GM21526 (cell line): ENCODE data around the gene SCN7A.

Experiments
- ATAC-seq: cut with Tn5 transposase; IDR thresholded peaks from one replicate; pipeline ENCODE4 v1.9.1; 2021; ENCODE audit warnings: moderate library complexity; ENCODE audit not compliant: unreplicated experiment, low FRiP score

The SCN7A gene

DNA sequence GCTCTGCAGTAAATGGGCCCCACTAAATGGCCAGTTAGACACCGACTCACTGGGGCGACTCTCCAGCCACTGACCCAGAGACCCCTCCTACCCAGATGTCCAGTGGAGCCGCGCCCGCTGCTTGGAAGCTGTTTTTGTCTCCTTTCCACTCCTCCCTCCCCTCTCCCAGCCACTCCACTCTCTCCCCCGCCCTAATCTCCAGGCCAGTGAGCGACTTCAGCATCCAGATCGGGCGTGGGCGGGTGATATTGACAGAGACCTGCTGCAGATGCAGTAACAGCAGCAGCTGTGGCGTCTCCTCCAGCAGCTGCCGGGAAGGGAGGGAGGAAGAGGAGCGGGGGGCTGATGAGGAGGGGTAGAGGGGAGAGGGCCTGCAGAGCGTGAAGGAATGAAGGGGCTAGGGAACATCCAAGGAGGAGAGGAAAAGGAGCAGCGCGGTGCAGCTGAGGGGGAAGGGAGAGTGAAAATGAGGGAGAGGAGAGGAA is at the start of gene SCN7A:
TSS of gene SCN7A (minus strand) at position 110 of the 485 bp plus-strand sequence. CDS start 16,553 bp downstream, outside the sequence.
- ATAC-seq: no peak

DNA sequence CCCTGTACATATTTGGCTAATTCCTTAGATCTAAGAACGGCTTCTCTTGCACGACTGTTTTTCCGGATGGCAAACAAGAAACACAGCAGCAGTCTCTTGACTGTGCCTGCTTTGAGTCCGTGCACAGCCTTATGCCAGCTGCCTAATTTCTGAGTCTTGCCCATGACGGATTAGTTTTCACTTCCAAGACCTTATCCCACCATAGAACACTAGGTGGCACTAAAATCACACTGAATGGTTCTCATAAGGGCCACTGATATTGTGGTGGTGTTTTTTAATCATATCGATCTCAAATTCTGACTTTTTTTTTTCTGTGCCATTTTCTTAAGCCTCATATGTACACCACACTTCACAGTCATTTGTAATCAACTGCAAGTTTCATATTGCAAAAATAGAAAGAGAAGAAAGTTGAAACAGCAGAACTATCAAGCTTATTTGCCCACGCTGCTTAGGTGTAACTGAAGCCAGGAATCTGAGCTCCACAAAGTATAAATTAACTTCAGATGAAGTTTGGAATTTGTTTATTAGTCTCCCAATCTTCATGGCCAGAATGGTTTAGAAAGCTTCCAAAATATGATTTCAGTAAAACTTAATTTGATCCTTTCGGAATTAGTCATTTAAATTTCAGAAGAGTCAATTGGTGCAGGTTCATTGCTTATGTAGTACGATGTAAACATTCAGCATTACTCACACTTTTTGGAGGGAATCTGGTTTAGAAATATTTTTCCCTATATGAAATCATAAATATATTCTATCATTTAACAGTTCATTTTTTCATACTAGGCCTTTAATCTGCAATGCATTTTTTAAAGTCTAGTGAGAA is 45.5 kb upstream of the SCN7A start:
- ATAC-seq: peak; percentile 94

DNA sequence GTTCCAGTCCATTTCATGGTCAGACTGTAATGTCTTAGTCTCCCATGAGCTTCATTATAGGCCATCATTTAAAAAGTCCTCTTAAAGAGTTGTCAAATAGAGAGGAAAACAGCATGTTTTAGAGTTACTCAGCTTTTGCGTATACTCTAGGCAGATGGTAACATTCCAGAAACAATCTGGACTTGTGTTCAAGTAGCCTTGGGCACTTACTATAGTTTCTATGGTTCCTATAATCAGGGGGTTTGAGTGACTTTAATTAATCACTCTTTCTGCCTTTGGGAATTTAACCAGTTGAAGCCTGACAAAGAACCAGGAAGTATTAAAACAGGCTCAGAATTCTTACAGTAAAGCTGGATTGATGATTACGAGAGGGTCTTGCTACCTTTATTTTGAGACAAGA is 42.1 kb upstream of the SCN7A start:
- no peak for ATAC-seq

DNA sequence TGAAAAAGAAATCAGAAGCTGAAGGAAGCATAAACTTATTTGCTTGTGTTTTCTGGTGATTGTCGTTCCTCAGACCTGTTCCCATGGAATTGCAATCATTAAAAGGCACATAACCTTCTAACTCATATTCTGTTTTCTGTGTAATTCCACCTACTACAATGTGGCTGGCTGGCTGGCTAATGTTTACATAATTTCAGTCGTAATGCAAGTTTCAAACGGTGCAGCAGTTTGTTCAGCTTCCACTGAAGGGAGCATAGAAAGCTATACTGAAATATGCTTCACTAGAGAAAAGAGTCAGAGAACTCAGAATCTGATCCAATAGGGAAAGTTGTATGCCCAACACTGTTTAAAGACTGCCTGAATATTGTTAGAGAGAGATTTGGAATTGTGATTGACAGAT is 27.1 kb upstream of the SCN7A start:
- ATAC-seq: no peak

DNA sequence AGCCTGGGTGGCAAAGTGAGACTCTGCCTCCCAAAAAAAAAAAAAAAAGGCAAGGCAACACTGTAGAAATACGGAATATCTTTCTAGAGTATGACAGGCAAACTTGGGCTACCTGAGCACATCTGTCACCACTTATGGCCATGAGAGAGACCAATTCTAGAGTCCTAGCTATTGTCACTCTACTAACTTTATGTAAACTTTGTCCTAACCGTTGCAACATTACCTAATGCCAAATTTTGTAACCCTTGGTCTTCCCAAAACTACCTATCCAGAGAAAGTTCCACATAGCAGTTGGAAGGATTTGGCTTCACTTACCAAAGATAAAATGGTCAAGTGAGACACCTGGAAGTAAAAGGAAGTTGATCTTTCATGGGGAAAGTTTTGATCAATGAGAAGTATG is 26.6 kb upstream of the SCN7A start:
- no peak for ATAC-seq

DNA sequence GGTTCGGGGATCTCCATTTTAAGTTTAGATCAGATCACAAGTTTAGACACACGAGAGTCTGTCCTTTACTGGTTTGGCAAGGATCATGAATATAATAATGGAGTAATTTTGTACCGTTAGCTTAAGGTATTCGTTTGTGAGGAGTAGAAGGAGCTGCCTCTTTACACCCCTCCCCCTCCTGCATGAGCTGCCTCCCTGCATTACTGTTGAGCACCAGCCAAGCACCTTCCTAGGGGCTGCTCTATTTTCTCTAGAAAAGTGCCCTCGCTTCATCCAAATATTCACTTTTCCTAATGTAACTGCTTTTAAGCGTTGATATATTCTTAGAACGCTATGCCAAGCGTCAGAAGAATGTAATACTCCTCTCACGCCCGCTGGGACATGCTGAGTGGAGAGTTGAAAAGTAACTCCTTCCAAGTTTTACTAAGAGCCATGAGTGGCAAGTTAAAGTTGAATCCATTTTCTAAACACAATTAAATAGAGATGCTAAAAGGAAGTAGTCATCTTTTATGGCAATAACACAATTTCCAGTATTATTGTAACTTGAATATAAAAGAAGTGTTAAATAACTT is 25.4 kb upstream of the SCN7A start:
- ATAC-seq: no peak

DNA sequence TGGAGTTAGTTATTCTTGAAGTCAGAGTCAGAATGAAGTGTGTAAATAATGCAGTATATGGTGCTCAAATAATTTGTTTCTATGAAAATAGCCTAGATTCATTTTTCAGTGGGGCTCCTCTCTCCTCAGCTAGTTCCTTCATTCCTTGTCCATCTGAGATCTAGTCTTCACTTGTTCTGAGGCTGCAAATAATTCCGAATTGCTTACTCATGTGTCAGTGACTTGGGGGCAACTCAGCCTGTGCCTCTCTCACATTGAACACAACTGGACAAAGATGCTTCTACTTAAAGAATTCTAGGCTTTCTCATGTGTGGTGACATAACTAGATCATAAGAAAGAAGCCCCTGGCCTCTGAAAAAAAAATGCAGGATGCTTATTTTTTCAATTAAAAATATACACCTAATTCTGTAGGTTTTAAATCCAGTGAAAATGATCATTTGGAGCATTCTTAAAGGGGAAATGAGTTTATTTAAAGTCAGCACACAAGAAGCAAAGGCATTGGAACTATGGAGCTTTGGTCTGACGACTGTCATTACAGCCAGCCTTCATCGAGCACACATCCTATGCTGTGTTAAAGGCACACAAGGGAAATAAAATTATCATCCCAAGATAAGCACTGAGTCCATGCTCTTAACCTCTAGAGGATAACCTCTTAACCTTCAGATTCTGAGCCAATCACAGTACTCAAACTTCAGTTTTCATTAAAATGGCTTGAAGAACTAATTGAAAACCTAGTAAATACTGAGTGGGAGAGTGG is 24.8 kb upstream of the SCN7A start:
- ATAC-seq: no peak

DNA sequence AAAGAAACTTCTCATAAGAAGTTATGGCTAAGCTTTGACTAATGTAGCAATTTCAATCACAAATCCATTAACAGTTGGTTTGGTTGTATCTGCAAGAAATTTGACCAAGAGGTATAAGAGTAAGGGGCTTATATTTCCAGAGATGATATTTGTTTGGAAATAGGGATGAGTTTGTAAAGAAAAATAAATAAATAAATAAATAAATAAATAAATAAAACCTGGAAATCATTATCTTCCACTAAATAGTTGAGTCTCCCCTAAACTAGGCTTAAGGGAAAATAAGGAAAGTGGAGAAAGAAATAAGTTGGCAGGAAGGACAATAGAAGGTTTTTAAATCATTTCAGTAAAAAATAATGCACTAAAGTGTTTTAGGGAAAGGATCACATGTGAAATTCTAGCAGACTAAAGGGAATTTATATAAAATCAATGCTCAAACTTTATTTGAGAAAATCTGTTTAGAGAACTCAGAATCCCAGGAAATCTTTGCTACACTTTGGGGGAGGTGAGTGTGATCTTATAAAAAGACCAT is 23.5 kb upstream of the SCN7A start:
- ATAC-seq: no peak

DNA sequence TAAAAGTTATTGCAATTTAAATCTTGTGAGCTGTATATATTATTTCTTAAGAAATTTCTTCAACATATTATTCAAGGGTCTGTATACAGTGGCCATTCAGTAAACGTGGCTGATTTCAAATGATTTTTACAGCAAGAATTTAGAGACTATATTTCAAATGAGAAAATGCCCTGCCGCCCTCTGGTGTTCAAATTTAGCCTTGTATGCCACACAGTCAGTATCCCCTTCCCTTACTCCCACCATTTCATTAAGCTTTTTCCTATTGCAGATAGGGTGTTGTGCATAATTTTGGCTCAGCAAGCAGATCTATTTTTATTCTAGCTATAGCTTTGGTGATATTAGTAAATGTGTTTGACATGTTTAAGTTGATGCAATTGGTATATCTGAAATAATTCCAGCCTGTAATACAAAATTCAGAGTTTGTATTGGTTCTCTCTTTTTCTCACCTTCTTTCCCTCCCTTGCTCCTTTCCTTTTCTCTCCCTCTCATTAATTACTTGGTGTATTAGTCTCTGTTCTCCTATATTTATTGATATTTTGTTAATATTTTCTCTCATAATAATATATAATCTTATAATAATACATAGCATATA is 22.8 kb upstream of the SCN7A start:
- no peak for ATAC-seq

DNA sequence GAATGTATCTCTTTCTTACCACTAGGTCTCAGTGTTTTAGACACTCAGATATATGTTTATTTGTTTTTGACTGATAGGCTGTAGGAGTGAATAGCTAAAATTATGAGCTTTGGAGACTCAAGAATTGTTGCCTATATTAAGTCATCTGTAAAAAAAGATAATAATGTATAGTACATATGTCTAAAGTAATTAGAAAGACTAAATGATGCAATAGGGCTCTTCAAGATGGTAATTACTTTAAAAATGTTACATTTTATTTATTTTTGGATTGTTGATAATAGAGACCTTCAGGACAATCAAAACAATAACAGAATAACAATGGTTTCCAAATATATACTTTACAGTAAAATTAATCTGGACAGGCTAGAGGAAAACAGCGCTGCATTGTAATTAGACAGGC is 19.9 kb upstream of the SCN7A start:
- no peak for ATAC-seq

DNA sequence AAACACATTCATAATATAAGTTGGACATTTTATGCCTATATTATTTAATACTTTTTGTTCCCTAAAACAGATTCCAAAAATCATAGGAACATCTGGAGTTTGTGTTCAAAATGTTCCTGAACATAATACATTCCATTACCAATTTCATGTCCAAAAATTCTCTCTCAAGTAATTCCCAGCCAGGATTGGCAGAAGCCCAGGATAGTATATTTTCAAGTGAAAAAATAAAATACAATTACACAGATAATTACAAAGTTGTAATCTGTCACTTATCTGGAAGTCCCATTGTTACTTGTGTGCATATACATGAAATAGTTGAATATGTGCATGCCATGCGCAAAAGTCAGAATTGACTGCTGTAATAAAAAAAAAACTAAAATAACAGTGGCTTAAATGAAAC is 5.2 kb upstream of the SCN7A start:
- no peak for ATAC-seq

DNA sequence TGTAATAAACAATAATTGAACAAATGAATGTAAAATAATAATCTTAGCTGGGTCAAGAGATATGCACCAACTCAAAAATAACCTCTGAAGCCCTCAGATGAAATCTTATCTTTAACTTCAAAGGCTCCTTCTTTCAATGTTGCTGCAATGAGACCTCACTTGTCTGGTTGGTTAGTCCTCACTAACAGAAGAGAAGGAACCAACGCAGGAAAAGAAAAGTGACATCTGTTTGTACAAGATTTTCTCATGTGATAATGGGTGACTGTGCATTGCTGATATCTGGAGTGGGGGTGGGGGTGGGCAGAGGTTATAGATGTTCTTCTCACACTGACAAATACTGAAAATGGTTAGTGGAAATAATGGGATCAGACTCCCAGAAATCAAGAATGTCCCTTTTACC is 2.6 kb downstream of the SCN7A start:
- ATAC-seq: no peak

DNA sequence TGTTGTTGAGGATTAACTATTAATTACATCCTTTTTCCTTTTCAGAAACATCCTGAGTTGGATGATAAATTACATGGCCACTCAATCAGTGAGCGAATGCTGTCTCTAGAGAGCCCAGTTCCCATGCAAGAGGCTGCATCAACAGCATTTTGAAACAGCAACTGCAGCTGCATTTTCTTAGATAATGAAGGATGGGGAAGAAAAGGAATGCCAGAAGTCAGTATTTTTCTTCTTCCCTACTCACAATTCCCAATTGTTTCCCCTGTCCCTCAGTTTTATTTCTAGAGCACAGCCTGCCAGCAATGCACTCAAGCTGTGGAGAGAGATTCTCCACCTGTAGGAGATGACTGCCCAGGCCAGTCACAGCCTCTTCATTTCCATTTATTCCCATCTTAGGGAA is 6.9 kb downstream of the SCN7A start:
- ATAC-seq: no peak

DNA sequence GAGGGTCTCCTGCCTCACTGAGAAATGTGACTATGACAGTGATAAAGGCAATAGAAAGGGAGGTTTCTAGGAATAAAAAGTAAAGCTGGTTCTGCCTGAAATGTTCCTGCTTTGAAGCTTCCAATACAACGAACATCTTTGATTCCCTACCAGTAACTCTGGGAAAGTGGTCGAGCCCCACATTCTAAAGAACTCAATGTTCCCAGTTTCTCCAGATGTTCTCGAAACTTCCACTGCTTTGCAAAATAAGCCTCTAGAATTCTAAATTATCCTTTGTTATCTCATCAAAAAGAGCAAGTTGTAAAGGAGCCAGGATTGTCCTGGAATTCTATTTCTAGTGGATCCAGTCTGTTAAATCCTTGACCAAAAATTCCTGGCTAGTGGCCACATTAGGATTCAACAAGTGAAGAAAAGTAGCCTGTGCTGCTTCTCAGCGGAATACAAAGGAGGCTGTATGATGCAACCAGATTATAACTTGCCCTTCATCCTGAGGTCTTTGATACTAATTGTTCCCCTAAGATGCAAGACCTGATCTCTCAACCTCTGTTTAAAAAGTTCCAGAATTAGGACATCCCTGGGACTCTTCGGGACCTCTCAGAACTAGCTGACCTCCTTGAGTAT is 8.4 kb downstream of the SCN7A start:
- ATAC-seq: no peak

DNA sequence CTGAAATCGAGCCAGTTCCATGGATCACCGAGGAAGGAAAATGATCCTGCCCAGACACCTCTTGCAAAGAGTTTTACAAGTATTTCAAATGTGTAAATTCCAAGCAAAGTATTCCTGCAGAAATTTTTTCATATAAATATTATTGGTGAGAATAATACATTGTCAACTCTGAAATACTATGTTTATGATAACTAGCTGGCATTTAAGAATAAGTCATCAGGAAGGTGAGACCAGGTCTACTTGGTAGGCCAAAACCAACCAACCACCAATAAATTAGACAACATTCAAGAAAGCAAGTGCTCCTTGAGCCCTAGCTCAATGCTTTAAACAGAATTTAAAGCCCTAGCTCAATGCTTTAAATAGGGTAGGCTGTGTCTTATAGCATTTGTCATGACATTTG is 21.7 kb downstream of the SCN7A start:
- no peak for ATAC-seq

DNA sequence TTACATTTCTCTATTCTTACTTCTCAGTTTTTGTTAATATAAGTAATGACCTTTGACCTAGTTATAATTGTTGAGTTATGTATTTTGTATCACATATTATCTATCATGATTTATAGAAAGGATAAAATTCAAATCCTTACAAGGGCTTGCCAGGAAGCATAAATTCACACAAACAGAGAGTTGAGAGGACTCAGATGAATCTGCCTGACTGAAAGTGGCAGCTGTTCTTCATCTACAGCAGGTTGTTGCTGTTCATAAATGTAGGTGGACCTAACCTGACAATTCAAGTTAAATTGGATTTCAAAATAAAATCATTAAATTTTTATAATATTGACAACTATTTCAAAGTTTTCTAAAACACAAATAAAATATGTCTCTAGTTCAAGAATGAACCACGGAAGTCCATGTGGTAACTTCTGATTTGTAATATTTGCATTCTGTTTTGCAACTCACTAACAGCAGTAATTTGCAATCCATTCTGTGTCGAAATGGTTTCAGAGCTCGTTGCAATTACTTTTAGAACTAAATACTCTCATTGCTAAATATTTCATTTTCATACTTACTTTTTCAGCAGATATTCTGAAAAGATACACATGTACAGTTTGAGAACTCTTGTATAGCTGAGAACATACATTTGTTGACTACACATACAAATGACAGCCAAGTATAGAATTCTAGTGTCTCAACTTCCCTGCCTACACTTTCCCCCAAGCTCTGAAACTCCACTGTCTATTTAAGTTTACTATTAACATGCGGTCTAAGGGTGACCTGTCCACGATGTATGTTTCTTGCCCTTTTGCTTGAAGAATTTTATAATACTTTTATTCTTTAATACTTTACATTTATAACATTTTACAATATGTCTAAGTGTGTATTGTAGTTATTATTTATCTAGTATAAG is 25.7 kb downstream of the SCN7A start:
- no peak for ATAC-seq

DNA sequence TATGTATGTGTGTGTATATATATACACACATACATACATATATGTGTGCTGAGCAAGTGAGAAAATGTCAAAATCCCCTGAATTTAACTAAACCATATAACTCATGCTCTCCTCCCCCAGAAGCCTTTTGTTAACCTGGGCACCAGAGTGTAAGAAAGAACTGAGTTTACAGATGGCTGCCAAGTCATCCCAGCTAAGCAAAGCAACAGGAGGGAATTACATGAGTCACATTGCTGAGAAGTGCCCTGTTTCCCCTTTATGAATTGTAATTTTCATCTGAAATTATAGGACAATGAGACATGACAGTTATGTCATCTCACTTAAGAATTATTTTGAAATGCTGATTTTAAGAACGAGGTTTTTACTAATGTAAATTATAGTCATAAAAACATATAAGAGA is 29.9 kb downstream of the SCN7A start:
- no peak for ATAC-seq

DNA sequence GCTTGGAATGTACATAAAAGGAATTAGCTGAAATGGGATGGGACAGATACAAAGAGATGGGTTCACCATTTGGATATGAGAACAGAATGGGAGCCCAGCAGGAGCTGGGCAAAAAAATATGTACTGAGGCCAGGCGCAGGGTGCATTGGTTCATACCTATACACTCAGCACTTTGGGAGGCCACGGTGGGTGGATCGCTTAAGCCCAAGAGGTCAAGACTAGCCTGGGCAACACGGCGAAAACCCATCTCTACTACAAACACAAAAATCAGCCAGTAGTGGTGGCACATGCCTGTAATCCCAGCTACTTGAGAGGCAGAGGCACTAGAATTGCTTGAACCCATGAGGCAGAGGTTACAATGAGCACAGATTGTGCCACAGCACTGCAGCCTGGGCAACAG is 30.4 kb downstream of the SCN7A start:
- no peak for ATAC-seq

DNA sequence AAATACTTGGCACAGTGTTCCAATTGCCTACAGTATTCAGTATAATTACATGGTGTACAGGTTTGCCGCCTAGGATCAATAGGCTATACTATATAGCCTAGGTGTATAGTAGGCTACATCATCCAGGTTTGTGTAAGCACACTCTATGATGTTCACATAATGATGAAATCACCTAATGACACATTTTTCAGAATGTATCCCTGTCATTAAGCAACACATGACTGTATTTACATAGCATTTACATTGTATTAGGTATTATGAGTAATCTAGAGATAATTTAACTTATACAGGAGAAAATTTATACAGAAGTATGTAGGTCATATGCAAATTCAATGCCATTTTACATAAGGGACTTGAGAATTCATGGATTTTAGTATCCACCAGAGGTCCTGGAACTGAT is 35.4 kb downstream of the SCN7A start:
- no peak for ATAC-seq
